ENCODE data around the gene EEIG2.
"Not testable (repeated sequence)": the region's sequence is repeated elsewhere in the genome, so short reads cannot be mapped to it uniquely, and the experiment has no call there.

EEIG2 gene

DNA sequence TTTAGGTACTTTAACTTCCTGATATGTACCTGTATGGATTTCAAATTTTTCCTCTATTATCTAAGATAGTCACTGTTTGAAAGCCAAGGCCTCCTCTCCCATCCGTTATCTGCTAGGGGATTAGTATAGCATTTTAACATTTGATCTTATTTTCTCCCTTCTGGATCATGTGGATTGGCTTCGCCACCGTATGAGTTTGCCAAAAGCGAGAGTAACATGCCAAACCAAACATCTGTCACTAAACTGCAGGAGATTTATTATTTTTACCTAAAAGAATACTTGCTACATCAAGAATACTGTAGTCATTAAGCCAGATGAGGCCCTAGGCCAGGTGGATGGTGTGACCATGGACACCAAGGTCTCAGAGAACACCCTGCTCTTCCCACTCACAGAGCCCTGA lies 28.5 kb upstream of the EEIG2 start:
- no peaks in the 10 kb centered on the region for H3K9me3 ChIP-seq (ENCODE audit: insufficient read depth, low read depth, low read length)
- no peaks in the 10 kb centered on the region for H3K36me3 ChIP-seq (ENCODE audit: insufficient read depth, low read depth, low read length)
- no peaks in the 10 kb centered on the region; the same call in 1 of the 2 replicates for H3K4me1 ChIP-seq (ENCODE audit: insufficient read depth, low read length)
- H3K4me3 ChIP-seq (ENCODE audit: low read length) = no peak overlapping the region
- H3K9ac ChIP-seq (ENCODE audit: low read depth, low read length) = no peak overlapping the region
- no peak overlapping the region for H3K27ac ChIP-seq (ENCODE audit: low read length)
- no peaks in the 10 kb centered on the region for H3K27me3 ChIP-seq (ENCODE audit: insufficient read depth, low read length)

DNA sequence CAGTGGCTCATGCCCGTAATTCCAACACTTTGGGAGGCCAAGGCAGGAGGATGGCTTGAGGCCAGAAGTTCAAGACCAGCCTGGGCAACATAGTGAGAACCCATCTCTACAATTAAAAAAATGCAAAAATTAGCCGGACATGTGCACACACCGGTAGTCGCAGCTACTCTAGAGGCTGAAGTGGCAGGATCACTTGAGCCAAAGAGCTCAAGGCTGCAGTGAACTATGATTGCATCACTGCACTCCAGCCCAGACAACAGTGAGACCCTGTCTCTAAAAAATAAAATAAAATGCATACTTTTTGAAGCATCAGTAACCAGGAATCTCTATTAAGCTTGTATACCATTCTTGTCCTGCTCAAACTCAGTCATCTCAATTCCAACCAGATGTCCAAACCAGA lies 27.2 kb upstream of the EEIG2 start:
- no peak overlapping the region for H3K9ac ChIP-seq (ENCODE audit: low read depth, low read length)
- H3K9me3 ChIP-seq (ENCODE audit: insufficient read depth, low read depth, low read length) = peaks cover 8% of the 10 kb centered on the region; the same call in 1 of the 2 replicates
- no peaks in the 10 kb centered on the region for H3K36me3 ChIP-seq (ENCODE audit: insufficient read depth, low read depth, low read length)
- H3K27ac ChIP-seq (ENCODE audit: low read length) = no peak overlapping the region
- no peaks in the 10 kb centered on the region; the same call in 1 of the 2 replicates for H3K4me1 ChIP-seq (ENCODE audit: insufficient read depth, low read length)
- H3K27me3 ChIP-seq (ENCODE audit: insufficient read depth, low read length) = no peaks in the 10 kb centered on the region
- no peak overlapping the region for H3K4me3 ChIP-seq (ENCODE audit: low read length)

DNA sequence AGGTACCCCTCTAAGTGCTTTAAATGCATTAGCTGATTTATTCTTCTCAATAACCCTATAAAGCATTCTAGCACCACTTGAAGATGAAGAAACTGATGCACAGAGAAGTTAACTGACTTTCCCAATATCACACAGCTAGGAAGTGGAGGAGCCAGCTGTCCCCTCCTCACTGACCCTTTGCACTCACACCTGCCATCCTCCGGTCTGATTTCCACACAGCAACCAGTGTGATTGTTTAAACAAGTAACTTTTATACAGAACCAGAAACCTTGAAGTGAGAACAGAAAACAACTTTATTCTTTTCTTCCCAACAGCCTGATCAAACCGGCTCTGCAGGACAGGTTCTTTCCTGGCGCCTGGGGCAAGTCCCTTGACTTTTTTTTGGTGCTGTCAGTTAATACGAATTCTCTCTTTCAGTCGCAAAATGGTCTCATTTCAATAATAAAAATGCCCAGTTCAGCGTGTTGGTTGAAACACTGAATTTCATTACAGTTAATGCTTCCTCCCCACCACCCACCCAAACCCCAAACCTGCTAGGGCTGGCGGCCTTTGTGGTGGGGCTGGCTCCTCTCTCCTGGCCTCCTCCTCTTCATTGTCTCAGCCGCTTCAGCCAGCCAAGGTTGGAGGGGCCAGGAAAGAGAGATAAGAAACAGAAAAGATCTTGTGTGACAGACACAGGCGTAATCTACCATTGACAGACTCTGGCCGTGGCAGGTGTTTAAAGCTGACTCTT lies 26.4 kb upstream of the EEIG2 start:
- Histone ChIP-seq H3K27ac (ENCODE audit: low read length) (no peak overlapping the region), H3K4me3 (ENCODE audit: low read length) (no peak overlapping the region)

DNA sequence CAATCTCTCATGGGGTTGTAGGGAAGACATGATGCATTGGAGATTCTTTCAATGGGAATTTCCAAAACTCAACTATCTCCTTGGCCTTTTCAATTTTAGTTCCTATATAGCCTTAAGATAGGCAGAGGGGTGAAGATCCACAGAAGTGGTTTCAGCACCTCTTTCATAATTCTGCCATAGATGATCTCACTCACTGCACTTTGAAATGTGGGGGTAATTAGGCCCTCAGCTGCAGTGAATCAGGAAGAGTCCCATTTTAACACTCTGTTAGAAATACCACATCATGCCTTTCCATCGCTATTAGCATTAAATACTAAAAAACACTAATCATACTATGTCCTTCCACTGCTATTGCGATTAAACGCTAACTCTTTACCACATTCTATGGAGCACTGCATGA lies 25.1 kb upstream of the EEIG2 start:
- no peaks in the 10 kb centered on the region for H3K27me3 ChIP-seq (ENCODE audit: insufficient read depth, low read length)
- no peak overlapping the region for H3K27ac ChIP-seq (ENCODE audit: low read length)

More for the DNA sequence above, 26.4 kb upstream of the EEIG2 start:
- Histone ChIP-seq H3K9ac (ENCODE audit: low read depth, low read length) (no peak overlapping the region), H3K36me3 (ENCODE audit: insufficient read depth, low read depth, low read length) (no peaks in the 10 kb centered on the region), H3K4me1 (ENCODE audit: insufficient read depth, low read length) (no peaks in the 10 kb centered on the region; the same call in 1 of the 2 replicates), H3K27me3 (ENCODE audit: insufficient read depth, low read length) (no peaks in the 10 kb centered on the region), H3K9me3 (ENCODE audit: insufficient read depth, low read depth, low read length) (peaks cover 12% of the 10 kb centered on the region; the same call in 1 of the 2 replicates)

DNA sequence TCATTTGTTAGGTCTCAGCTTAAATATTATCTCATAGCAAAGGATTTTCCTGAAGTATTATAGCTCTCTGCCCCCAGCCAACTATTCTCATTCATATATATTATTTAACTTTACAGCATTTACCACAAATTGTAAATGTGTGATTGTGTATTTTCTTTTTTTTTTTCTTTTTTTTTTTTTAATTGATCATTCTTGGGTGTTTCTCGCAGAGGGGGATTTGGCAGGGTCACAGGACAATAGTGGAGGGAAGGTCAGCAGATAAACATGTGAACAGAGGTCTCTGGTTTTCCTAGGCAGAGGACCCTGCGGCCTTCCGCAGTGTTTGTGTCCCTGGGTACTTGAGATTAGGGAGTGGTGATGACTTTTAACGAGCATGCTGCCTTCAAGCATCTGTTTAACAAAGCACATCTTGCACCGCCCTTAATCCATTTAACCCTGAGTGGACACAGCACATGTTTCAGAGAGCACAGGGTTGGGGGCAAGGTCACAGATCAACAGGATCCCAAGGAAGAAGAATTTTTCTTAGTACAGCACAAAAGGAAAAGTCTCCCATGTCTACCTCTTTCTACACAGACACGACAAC lies 24.5 kb upstream of the EEIG2 start:
- H3K27ac ChIP-seq (ENCODE audit: low read length); H3K4me3 ChIP-seq (ENCODE audit: low read length); H3K4me1 ChIP-seq (ENCODE audit: insufficient read depth, low read length); H3K9ac ChIP-seq (ENCODE audit: low read depth, low read length); H3K36me3 ChIP-seq (ENCODE audit: insufficient read depth, low read depth, low read length); H3K27me3 ChIP-seq (ENCODE audit: insufficient read depth, low read length): not testable (repeated sequence)
- H3K9me3 ChIP-seq (ENCODE audit: insufficient read depth, low read depth, low read length) = peaks cover 16% of the 10 kb centered on the region; the same call in 1 of the 2 replicates

More for the DNA sequence above, 25.1 kb upstream of the EEIG2 start:
- H3K9me3 ChIP-seq (ENCODE audit: insufficient read depth, low read depth, low read length) = peaks cover 16% of the 10 kb centered on the region; the same call in 1 of the 2 replicates
- H3K4me1 ChIP-seq (ENCODE audit: insufficient read depth, low read length) = no peaks in the 10 kb centered on the region; the same call in 1 of the 2 replicates
- no peaks in the 10 kb centered on the region for H3K36me3 ChIP-seq (ENCODE audit: insufficient read depth, low read depth, low read length)
- no peak overlapping the region for H3K9ac ChIP-seq (ENCODE audit: low read depth, low read length)
- H3K4me3 ChIP-seq (ENCODE audit: low read length) = no peak overlapping the region

DNA sequence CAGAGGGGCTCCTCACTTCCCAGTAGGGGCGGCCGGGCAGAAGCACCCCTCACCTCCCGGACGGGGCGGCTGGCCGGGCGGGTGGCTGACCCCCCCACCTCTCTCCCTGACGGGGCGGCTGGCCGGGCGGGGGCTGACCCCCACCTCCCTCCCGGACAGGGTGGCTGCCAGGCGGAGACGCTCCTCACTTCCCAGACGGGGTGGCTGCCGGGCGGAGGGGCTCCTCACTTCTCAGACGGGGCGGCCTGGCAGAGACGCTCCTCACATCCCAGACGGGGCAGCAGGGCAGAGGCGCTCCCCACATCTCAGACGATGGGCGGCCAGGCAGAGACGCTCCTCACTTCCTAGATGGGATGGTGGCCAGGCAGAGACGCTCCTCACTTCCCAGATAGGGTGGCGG lies 23.9 kb upstream of the EEIG2 start:
- not testable (repeated sequence) for H3K4me3 ChIP-seq (ENCODE audit: low read length); H3K9ac ChIP-seq (ENCODE audit: low read depth, low read length); H3K27me3 ChIP-seq (ENCODE audit: insufficient read depth, low read length); H3K36me3 ChIP-seq (ENCODE audit: insufficient read depth, low read depth, low read length); H3K4me1 ChIP-seq (ENCODE audit: insufficient read depth, low read length); H3K27ac ChIP-seq (ENCODE audit: low read length)
- peaks cover 16% of the 10 kb centered on the region; the same call in 1 of the 2 replicates for H3K9me3 ChIP-seq (ENCODE audit: insufficient read depth, low read depth, low read length)

DNA sequence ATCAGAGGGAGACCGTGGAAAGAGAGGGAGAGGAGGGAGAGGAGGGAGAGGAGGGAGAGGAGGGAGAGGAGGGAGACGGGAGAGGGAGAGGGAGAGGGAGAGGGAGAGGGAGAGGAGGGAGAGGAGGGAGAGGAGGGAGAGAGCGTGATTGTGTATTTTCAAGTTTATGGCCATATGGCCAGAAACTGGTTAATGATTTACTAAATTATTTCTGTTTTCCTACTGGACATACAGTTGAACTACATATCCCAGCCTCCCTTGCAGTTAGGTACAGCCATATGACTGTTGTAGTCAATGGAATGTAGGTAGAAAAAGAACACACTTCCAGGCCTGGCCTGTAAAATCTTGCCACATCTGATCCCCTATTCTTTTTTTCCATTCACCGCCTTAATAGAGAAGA lies 23.1 kb upstream of the EEIG2 start:
- not testable (repeated sequence) for H3K27ac ChIP-seq (ENCODE audit: low read length); H3K36me3 ChIP-seq (ENCODE audit: insufficient read depth, low read depth, low read length); H3K4me3 ChIP-seq (ENCODE audit: low read length); H3K27me3 ChIP-seq (ENCODE audit: insufficient read depth, low read length); H3K4me1 ChIP-seq (ENCODE audit: insufficient read depth, low read length); H3K9ac ChIP-seq (ENCODE audit: low read depth, low read length)
- H3K9me3 ChIP-seq (ENCODE audit: insufficient read depth, low read depth, low read length) = peaks cover 16% of the 10 kb centered on the region; the same call in 1 of the 2 replicates

DNA sequence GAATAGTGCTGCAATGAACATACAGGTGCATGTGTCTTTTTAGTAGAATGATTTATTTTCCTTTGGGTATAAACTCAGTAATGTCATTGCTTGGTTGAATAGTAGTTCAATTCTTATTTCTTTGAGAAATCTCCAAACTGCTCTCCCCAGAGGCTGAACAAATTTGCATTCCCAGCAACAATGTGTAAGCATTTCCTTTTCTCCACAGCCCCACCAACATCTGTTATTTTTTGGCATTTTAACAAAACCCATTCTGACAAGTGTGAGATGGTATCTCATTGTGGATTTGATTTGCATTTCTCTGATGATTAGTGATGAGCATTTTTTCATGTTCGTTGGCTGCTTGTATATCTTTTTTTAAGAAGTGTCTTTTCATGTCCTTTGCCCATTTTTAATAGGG lies 21.9 kb upstream of the EEIG2 start:
- Histone ChIP-seq H3K9ac (ENCODE audit: low read depth, low read length) (no peak overlapping the region), H3K9me3 (ENCODE audit: insufficient read depth, low read depth, low read length) (peaks cover 16% of the 10 kb centered on the region; the same call in 1 of the 2 replicates), H3K27ac (ENCODE audit: low read length) (no peak overlapping the region), H3K4me1 (ENCODE audit: insufficient read depth, low read length) (no peaks in the 10 kb centered on the region; the same call in 1 of the 2 replicates), H3K36me3 (ENCODE audit: insufficient read depth, low read depth, low read length) (no peaks in the 10 kb centered on the region), H3K27me3 (ENCODE audit: insufficient read depth, low read length) (no peaks in the 10 kb centered on the region), H3K4me3 (ENCODE audit: low read length) (no peak overlapping the region)

DNA sequence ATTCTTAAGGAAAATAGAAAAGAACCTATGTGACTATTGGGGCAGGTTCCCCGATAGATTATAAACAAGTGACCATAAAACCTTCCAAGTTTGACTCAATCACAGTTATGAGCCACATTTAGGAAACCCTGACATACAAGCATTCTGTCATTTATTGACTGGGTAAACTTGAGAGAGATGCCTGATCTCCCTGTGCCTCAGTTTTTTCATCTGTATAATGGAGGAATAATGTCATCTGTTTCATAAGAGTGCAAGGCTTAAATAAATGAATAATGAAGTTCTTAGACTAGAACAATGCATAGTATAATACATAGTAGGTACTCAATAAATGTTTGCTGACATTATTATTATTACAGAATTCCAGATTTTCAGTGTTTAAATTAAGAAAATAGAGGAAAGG lies 18.9 kb upstream of the EEIG2 start:
- Histone ChIP-seq H3K9me3 (ENCODE audit: insufficient read depth, low read depth, low read length) (peaks cover 16% of the 10 kb centered on the region; the same call in 1 of the 2 replicates), H3K9ac (ENCODE audit: low read depth, low read length) (no peak overlapping the region; the same call in 1 of the 2 replicates), H3K27ac (ENCODE audit: low read length) (no peak overlapping the region), H3K4me3 (ENCODE audit: low read length) (no peak overlapping the region), H3K36me3 (ENCODE audit: insufficient read depth, low read depth, low read length) (no peaks in the 10 kb centered on the region), H3K27me3 (ENCODE audit: insufficient read depth, low read length) (no peaks in the 10 kb centered on the region), H3K4me1 (ENCODE audit: insufficient read depth, low read length) (no peaks in the 10 kb centered on the region; the same call in 1 of the 2 replicates)

DNA sequence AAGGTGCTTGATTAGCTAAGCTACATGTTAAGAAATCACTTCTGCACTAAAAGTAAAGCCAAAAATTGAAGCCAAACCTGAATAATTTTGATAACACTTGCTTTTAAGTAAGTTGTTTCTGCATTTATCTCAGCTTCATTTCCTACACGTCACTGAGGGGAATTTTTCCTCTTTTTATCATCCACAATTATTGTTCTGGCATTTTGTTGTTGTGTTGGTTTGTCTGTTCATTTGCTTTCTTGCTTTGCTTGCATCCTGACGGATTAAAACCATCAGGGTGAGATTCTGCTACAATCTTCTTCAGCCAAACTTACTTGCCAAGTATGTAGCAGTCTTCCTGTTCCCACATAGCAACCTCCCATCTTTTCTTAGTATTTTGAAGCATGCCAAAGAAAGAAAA lies 18.0 kb upstream of the EEIG2 start:
- H3K9me3 ChIP-seq (ENCODE audit: insufficient read depth, low read depth, low read length) = peaks cover 15% of the 10 kb centered on the region; the same call in 1 of the 2 replicates
- H3K9ac ChIP-seq (ENCODE audit: low read depth, low read length) = no peak overlapping the region
- no peak overlapping the region for H3K4me3 ChIP-seq (ENCODE audit: low read length)
- no peak overlapping the region for H3K27ac ChIP-seq (ENCODE audit: low read length)
- H3K36me3 ChIP-seq (ENCODE audit: insufficient read depth, low read depth, low read length) = no peaks in the 10 kb centered on the region
- H3K4me1 ChIP-seq (ENCODE audit: insufficient read depth, low read length) = no peaks in the 10 kb centered on the region; the same call in 1 of the 2 replicates
- no peaks in the 10 kb centered on the region for H3K27me3 ChIP-seq (ENCODE audit: insufficient read depth, low read length)

DNA sequence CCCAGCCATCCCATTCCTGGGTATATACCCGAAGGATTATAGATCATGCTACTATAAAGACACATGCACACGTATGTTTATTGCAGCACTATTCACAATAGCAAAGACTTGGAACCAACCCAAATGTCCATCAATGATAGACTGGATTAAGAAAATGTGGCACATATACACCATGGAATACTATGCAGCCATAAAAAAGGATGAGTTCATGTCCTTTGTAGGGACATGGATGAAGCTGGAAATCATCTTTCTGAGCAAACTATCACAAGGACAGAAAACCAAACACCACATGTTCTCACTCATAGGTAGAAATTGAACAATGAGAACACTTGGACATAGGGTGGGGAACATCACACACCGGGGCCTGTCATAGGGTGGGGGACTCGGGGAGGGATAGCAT lies 12.4 kb upstream of the EEIG2 start:
- H3K9ac ChIP-seq (ENCODE audit: low read depth, low read length); H3K4me1 ChIP-seq (ENCODE audit: insufficient read depth, low read length); H3K36me3 ChIP-seq (ENCODE audit: insufficient read depth, low read depth, low read length); H3K9me3 ChIP-seq (ENCODE audit: insufficient read depth, low read depth, low read length); H3K4me3 ChIP-seq (ENCODE audit: low read length); H3K27ac ChIP-seq (ENCODE audit: low read length); H3K27me3 ChIP-seq (ENCODE audit: insufficient read depth, low read length): not testable (repeated sequence)

All from iPS-20b (cell line).